NCI-H2029 treated with DMSO at 0.1 percent for 48 hours (cell line): Measurements from ENCODE around the gene CDK14.
"Not testable (repeated sequence)": the region's sequence is repeated elsewhere in the genome, so short reads cannot be mapped to it uniquely, and the experiment has no call there.

Experiments used
- DNase-seq: peaks from one replicate; lab custom pipeline; 2025; lab: John Stamatoyannopoulos, UW

The CDK14 gene

DNA sequence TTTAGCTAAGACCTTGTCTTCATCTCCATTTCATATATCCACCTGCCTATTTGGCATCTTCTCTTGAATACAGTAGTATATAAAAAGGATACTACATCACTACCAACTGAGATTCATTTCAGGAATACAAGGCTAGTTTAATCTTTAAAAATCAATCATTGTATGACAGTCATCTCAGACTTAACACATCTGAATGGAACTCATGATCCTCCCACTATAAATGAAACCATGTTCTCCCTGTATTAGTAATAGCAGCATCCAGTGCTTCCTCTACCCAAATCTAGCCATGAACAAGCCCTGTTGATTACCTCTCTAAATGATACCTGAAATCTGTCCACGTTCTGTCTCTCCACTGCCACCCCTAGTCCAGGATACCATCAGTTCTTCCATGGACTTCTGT is 196.2 kb downstream of the CDK14 start:
- no peak for DNase-seq

DNA sequence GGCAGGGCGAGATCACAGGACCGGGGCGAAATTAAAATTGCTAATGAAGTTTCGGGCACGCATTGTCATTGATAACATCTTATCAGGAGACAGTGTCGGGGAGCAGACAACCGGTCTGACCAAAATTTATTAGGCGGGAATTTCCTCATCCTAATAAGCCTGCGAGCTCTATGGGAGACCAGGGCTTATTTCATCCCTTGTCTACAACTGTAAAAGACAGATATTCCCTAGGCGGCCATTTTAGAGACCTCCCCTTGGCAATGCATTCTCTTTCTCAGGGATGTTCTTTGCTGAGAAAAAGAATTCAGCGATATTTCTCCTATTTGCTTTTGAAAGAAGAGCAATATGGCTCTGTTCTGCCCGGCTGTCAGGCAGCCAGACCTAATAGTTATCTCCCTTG is 198.1 kb downstream of the CDK14 start:
- DNase-seq = not testable (repeated sequence)

DNA sequence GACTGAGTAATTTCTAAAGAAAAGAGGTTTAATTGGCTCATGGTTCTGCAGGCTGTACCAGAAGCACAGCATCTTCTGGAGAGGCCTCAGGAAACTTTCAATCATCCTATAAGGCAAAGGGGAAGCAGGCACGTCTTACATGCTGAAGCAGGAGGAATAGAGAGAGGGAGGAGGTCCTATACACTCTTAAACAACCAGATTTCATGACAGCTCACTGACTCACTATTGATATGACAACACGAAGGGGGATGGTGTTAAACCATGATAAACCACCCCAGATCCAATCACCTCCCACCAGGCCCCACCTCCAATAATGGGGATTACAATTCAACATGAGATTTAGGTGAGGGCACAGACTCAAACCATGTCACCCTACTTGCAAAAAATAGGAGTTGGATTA is 201.5 kb downstream of the CDK14 start:
- DNase-seq = no peak

GRCh38 chr7:90804370-90804769 is 208.2 kb downstream of the CDK14 start:
- no peak for DNase-seq

- DNase-seq = not testable (repeated sequence)
Measured at GRCh38 chr7:90815552-90815951, 219.4 kb downstream of the CDK14 start.

DNA sequence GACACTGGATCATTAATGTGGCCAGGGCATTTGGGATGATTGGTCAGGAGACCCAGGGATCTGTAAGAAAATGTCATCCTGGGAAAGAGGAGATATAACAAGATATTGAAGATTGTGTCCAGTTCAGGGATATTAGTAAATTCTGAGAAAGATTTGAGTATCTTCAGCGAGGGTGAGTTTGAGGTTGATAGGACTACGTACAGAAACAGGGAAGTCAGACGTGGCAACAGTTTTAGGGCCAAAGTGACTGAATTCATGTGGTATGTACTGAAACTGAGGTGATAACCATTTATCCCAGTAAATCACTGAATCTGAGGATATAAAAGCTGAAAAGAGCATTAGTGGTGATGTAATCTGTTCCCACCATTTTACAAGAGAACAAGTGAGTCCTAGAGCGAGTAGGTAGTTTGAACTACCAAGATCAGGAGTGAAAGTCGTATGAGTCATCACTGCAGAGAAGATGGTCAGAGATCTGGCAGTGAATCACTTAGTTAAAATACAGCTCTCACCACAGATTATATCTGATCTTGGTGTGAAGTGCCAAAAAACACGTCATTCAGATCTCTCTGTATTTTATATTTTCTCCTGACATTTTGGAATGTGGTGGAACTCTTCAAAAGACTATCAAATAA is 220.5 kb downstream of the CDK14 start:
- no peak for DNase-seq

- no peak for DNase-seq
Measured at GRCh38 chr7:90817151-90817550, 221.0 kb downstream of the CDK14 start.

GRCh38 chr7:90817846-90818245 is 221.7 kb downstream of the CDK14 start:
- no peak for DNase-seq

GRCh38 chr7:90818341-90818740 is 222.2 kb downstream of the CDK14 start:
- no peak for DNase-seq

GRCh38 chr7:90821961-90822620 is 226.0 kb downstream of the CDK14 start:
- DNase-seq = no peak

DNA sequence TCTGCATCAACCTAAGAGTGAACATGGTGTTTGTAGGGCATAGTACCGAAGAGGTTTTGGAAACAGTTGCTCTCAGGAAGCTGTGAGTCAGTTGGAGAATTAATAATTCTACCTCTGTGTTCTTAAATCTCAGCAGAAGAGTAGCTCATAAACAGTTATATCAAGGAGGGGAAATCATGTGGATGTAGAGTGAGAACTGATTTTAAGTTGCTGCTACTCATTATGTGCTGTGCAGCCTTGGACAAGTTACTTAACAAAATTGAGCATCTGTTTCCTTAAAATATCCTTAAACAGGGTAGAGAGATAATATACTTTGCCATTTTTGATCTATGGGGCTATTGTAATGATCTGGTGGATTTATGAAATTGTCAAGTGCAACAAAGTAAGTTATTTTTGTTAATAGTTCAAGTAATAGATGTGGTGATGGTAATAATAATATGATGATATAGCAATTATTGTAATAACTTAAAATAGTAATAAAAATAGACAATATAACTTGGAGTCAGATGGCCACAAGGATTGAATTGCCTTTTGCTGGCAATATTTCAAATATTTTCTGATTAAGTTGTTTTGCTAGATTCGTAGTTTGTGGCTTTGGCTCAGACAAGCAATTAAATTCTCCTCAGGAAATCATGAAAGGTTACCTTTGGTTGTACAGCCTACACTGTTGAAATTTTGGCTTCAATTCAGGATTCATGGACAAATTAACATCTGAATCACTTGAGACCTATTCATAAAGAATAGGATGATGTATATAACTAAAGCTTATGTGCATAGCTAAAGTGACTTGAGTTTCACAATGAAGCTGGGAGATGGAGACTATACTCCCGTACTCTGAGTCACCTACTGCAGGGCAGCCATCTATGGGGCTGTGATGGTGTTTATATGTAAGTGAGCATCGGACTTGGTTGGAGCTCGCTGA is 228.5 kb downstream of the CDK14 start:
- DNase-seq = no peak

DNA sequence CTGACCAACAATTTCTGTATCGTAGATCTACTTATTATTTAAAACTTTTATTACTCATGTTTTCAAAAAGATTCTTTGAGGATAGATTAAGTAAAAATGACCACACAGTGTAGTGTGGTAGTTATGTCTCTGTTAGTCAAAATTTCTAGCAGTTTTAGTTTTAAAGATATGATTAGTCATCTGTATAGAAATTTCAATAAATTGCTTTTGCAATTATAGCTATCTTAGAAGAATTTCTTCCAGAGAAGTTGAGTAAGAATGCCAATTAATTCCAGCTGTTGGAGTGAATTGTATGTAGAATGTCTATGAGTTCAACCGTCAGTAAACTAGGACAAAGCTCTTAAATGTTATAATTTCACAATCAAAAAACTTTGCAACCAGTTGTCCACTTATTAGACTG is 229.7 kb downstream of the CDK14 start:
- no peak for DNase-seq

GRCh38 chr7:90828601-90829000 is 232.5 kb downstream of the CDK14 start:
- no peak for DNase-seq

DNA sequence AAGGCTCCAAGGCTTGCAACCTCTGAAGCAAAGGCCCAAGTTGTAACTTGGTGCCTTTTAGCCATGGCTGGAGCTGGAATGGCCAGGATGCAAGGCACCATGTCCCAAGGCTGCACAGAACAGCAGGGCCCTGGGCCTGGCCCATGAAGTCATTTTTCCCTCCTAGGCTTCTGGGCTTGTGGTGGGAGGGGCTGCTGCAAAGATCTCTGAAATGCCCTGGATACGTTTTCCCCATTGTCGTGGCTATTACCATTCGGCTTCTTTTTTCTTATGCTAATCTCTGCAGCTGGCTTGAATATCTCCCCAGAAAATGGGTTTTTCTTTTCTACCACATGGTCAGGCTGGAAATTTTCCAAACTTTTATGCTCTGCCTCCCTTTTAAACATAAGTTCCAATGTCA is 234.2 kb downstream of the CDK14 start:
- no peak for DNase-seq

GRCh38 chr7:90832726-90833125 is 236.6 kb downstream of the CDK14 start:
- no peak for DNase-seq

GRCh38 chr7:90833443-90833842 is 237.3 kb downstream of the CDK14 start:
- DNase-seq = no peak

- no peak for DNase-seq
Measured at GRCh38 chr7:90834771-90835170, 238.7 kb downstream of the CDK14 start.

DNA sequence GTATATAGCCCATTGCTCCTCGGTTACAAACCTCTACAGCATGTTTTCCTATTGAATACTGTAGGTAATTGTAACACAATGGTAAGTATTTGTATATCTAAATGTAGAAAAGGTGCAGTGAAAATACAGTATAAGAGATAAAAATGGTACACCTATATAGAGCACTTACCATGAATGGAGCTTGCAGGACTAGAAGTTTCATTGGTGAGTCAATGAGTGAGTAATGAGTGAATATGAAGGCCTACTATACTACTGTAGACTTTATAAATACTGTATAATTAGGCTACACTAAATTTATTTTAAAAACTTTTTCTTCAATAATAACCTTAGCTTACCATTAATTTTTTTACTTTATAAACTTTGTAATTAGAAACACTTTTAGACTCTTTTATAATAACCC is 239.7 kb downstream of the CDK14 start:
- DNase-seq = no peak

DNA sequence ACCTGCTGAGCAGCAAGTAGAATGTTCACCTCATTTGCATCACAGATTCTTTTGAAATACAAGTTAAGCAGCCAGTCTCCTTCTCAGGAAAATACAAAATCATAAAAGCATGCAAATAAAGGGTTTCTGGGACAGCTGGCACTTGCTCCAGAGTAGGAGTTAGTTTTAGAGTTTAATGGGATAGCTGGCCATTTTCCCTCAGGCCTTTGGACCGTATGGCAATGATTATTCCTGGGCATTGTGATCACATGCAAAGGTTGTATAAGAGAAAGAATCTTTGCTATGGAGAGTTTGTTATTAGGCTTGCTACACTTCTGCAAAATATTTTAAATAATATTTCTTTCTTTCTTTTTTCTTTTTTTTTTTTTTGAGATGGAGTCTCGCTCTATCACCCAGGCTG is 240.8 kb downstream of the CDK14 start:
- DNase-seq = no peak

DNA sequence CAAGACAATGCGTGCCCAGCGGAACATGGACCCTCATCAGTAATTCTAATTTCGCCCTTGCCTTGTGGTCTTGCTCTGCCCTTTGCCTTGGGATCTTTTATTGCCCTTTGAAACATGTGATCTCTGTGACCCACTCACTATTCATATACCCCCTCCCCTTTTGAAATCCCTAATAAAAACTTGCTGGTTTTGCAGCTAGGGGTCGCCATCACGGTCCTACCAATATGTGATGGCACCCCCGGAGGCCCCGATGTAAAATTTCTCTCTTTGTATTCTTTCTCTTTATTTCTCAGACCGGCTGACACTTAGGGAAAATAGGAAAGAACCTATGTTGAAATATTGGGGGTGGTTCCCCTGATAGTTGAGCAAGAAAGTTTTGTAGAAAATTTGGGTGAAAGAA is 242.7 kb downstream of the CDK14 start:
- DNase-seq = no peak

- no peak for DNase-seq
Measured at GRCh38 chr7:90839316-90839715, 243.2 kb downstream of the CDK14 start.

DNA sequence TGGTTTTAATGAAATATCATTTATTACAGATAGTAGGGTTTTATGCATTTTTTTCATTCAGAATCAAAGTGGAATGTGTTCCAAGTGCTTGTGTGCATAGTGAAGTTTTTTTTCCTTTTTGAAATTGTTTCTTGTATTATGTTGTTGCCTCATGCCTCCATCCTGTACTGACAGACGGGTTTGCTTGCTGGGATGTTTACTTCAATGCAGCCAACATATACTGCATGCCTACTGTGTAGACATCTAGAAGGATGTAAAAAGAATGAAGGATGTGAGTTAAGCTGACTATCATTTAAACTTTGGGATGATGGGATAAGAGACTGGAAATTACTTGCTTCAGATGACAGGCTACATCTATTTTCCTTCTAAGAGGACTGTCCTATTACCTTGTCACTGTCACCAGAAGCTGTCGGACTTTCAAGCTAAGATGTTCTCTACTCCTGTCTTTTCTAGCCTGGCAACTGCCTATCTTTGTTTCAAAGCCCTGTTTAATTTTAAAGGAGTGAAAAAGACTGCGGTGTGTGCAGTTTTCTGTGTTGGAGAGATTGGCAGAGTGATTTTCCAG is 243.7 kb downstream of the CDK14 start:
- no peak for DNase-seq
